ENCODE results near the gene KRT80.

DNA sequence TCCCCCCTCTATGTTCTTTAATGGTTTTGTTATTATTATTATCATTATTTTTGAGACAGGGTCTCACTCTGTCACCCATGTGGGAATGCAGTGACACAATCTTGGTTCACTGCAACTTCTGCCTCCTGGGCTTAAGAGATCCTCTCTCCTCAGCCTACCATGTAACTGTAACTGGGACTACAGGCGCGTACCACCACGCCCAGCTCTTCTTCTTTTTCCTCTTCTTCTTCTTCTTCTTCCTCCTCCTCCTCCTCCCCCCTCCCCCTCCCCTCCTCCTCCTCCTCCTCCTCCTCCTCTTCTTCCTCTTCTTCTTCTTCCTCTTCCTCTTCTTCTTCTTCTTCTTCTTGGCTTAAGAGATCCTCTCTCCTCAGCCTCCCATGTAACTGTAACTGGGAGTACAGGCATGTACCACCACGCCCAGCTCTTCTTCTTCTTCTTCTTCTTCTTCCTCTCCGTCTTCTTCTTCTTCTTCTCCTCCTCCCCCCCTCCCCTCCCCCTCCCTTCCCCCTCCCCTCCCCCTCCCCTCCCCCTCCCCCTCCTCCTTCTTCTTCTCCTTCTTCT lies 35.9 kb upstream of the KRT80 start:
- TF ChIP-seq, protein P1, sequence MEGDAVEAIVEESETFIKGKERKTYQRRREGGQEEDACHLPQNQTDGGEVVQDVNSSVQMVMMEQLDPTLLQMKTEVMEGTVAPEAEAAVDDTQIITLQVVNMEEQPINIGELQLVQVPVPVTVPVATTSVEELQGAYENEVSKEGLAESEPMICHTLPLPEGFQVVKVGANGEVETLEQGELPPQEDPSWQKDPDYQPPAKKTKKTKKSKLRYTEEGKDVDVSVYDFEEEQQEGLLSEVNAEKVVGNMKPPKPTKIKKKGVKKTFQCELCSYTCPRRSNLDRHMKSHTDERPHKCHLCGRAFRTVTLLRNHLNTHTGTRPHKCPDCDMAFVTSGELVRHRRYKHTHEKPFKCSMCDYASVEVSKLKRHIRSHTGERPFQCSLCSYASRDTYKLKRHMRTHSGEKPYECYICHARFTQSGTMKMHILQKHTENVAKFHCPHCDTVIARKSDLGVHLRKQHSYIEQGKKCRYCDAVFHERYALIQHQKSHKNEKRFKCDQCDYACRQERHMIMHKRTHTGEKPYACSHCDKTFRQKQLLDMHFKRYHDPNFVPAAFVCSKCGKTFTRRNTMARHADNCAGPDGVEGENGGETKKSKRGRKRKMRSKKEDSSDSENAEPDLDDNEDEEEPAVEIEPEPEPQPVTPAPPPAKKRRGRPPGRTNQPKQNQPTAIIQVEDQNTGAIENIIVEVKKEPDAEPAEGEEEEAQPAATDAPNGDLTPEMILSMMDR (conservative IDR thresholded peaks at IDR 0.05 in 1 of 2, IDR thresholded peaks at IDR 0.05 in 1 of 2; ENCODE audit: extremely low read depth in 1 of 2, insufficient read depth in 1 of 2, low read depth in 1 of 2, low read length in 2 of 2): no peak
- no peak for TF ChIP-seq EZH2 (IDR thresholded peaks at IDR 0.05; ENCODE audit: borderline replicate concordance, low read length)

All from mammary epithelial cell (primary cell).